ENCODE data around the gene WDR48. TPM values are rescaled to one million over a fixed set of nuclear protein-coding genes. Genes with fewer than 3 reads are reported as not detected.

WDR48 gene
- total RNA-seq, 4 donors from 2014 or later = 21.6 to 41.1 (median 28.5) TPM

DNA sequence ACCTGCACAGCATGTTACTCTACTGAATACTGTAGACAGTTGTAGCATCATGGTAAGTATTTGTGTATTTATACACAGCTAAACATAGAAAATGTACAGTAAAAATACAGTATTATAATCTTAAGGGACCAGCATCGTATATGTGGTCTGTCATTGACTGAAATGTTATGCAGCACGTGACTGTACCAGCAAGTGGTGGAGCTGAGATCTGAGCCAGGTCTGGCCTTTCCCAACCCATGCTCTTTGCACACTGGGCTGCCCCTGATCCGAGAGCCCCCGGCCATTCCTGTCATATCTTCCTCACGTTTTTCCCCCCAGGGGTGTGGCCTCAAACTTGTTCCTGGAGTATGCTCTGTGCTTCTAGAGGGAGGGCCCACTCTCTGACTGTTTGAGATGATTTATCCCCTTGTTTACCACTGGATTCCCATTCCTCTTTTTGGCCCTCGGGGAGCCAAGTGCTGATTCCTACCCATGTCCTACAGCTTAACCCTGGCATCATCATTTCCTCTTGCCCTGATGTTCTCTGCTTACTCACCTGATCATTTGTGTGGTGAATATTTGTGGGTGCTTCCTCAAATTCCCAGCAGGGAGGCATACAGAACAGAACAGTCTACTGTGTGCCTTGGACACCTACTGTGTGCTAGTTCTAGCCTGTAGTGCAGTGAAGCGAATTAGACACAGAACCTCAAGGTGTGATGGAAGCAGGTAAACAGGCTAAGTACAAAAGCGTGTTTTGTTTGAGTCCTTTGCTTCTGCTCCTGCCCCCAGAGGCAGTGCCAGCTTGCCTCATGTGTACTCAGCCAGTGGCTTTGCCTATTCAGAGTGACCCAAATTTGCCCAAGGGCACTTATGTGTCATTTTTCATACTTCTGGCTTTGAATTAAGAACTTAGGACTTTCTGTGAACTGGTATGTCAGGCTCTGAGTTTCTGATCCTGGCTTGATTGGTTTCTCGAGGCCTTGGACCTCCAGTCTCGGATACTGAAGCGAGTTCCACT is 80.6 kb downstream of the WDR48 start:
- WGBS, 2 donors = 72 to 74% methylated on average over 11 of the region's 11 CpGs
- TF ChIP-seq POLR2A (IDR thresholded peaks at IDR 0.05) = no peak
- TF ChIP-seq, protein P1, sequence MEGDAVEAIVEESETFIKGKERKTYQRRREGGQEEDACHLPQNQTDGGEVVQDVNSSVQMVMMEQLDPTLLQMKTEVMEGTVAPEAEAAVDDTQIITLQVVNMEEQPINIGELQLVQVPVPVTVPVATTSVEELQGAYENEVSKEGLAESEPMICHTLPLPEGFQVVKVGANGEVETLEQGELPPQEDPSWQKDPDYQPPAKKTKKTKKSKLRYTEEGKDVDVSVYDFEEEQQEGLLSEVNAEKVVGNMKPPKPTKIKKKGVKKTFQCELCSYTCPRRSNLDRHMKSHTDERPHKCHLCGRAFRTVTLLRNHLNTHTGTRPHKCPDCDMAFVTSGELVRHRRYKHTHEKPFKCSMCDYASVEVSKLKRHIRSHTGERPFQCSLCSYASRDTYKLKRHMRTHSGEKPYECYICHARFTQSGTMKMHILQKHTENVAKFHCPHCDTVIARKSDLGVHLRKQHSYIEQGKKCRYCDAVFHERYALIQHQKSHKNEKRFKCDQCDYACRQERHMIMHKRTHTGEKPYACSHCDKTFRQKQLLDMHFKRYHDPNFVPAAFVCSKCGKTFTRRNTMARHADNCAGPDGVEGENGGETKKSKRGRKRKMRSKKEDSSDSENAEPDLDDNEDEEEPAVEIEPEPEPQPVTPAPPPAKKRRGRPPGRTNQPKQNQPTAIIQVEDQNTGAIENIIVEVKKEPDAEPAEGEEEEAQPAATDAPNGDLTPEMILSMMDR (IDR thresholded peaks at IDR 0.05) = no peak
- H3K4me3 ChIP-seq (ENCODE audit: low read depth, poor library complexity, severe bottlenecking) = no peak overlapping the region
- DNase-seq (ENCODE audit: low spot score in 2 of 2) = no peak
- intact Hi-C loops (cut with DNase I; ENCODE audit: low total_unique reads) = no loop called here

GRCh38 chr3:39133093-39133490 is 81.3 kb downstream of the WDR48 start:
- H3K4me3 ChIP-seq (ENCODE audit: low read depth, poor library complexity, severe bottlenecking) = no peak overlapping the region
- 71 to 100% methylated on average over 1 of the region's 1 CpG for WGBS, 2 donors
- DNase-seq (ENCODE audit: low spot score in 2 of 2) = no peak
- intact Hi-C loops (cut with DNase I; ENCODE audit: low total_unique reads) = no loop called here
- no peak for TF ChIP-seq POLR2A (IDR thresholded peaks at IDR 0.05)
- TF ChIP-seq, protein P1 (IDR thresholded peaks at IDR 0.05) = no peak

DNA sequence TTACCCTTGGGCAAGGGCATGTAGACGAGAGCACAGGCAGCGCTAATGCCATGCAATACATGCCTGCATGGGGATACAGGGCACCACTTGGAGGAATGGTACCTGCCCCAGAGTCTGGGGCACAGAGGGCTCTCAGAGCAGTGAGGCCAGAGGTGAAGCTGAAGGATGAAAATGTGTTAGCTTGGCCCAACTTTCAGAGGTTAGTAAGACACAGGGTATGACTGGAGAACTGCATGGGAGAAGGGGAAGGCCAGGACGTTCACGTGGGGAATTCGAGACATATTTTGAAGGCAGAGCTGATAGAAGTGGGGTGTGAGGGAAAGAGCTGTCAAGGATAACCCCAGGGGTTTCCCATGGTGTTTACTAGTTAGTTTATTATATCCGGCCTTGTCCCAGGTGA is 82.0 kb downstream of the WDR48 start:
- H3K4me3 ChIP-seq (ENCODE audit: low read depth, poor library complexity, severe bottlenecking) = no peak overlapping the region
- intact Hi-C loops (cut with DNase I; ENCODE audit: low total_unique reads) = no loop called here
- no peak for TF ChIP-seq POLR2A (IDR thresholded peaks at IDR 0.05)
- TF ChIP-seq, protein P1 (IDR thresholded peaks at IDR 0.05) = no peak
- DNase-seq (ENCODE audit: low spot score in 2 of 2) = no peak
- WGBS, 2 donors = 83 to 88% methylated on average over 6 of the region's 6 CpGs

DNA sequence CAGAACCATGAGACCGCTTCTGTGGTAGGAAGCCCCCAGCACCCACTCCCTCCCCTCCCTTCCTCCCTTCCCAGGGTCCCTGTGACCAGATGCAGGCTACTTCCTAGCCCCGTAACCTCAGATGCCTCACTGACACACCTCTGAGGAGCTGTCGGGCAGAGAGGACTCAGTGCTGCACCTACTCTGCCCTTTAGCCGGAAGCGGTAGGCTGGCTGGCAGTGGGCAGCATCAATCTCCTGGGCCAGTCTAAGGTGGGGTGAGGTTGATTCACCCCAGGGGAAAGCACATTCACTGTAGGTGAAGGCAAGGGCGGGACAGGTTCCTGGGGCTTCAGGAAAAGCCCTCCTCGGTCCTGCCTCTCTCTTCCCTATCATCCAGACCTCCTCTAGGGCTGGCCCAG is 82.5 kb downstream of the WDR48 start:
- WGBS, 2 donors = 89% methylated on average over 6 to 7 of the region's 7 CpGs
- DNase-seq (ENCODE audit: low spot score in 2 of 2) = no peak
- TF ChIP-seq, protein P1 (IDR thresholded peaks at IDR 0.05) = no peak
- TF ChIP-seq POLR2A (IDR thresholded peaks at IDR 0.05) = no peak
- intact Hi-C loops (cut with DNase I; ENCODE audit: low total_unique reads) = no loop called here
- no peak overlapping the region for H3K4me3 ChIP-seq (ENCODE audit: low read depth, poor library complexity, severe bottlenecking)

- H3K4me3 ChIP-seq (ENCODE audit: low read depth, poor library complexity, severe bottlenecking) = no peak overlapping the region
- intact Hi-C loops (cut with DNase I; ENCODE audit: low total_unique reads) = no loop called here
- DNase-seq (ENCODE audit: low spot score in 2 of 2) = no peak
- TF ChIP-seq, protein P1 (IDR thresholded peaks at IDR 0.05) = no peak
- no peak for TF ChIP-seq POLR2A (IDR thresholded peaks at IDR 0.05)
- 83 to 88% methylated on average over 8 of the region's 8 CpGs for WGBS, 2 donors
These were observed 83.5 kb downstream of the WDR48 start for GRCh38 chr3:39135170-39135805.

All from lower leg skin (tissue), 4 donors.